Muscle of leg (tissue), 11 donors: ENCODE results near the gene ZNF486. TPM values are rescaled to one million over a fixed set of nuclear protein-coding genes. Genes with fewer than 3 reads are reported as not detected.
"Not testable (repeated sequence)": the region's sequence is repeated elsewhere in the genome, so short reads cannot be mapped to it uniquely, and the experiment has no call there.

Experiments
- DNase-seq: peaks from one replicate; pipeline ENCODE4 v3.0.0; 2013
- H3K27ac ChIP-seq: one replicate; pipeline ENCODE4 v1.5.1; 2013; ENCODE audit warnings: mild to moderate bottlenecking, low read length, control low read depth
- H3K27me3 ChIP-seq: one replicate; pipeline ENCODE4 v1.6.1; 2013; ENCODE audit warnings: low read length; ENCODE audit not compliant: control insufficient read depth, insufficient read depth
- H3K36me3 ChIP-seq: one replicate; pipeline ENCODE4 v1.6.1; 2013; ENCODE audit warnings: low read length; ENCODE audit not compliant: control insufficient read depth, insufficient read depth
- H3K4me1 ChIP-seq: one replicate; pipeline ENCODE4 v1.6.1; 2013; ENCODE audit warnings: low read length; ENCODE audit not compliant: control insufficient read depth, insufficient read depth
- H3K4me3 ChIP-seq: one replicate; pipeline ENCODE4 v1.5.1; 2013; ENCODE audit warnings: low read length, control low read depth
- H3K9me3 ChIP-seq: replicated peaks from 2 replicates; pipeline ENCODE4 v1.6.1; 2013; ENCODE audit warnings: low read depth, low read length; ENCODE audit not compliant: control insufficient read depth
- WGBS: methylation state at CpG from one replicate; pipeline ENCODE4 v1.1.5; 2013; ENCODE audit warnings: missing lambda C conversion rate; ENCODE audit not compliant: insufficient coverage; 5-methylcytosine and 5-hydroxymethylcytosine counted together
- polyA plus RNA-seq, 8 donors: library from polyadenylated mRNA; unstranded; fragments of 120-200 nt; gene quantifications; one replicate each; pipeline versions ENCODE4 v1.2.1 to v1.2.3, GENCODE V29; 2013; ENCODE audit warnings: inconsistent platforms in 1 of 8, low replicate concordance in 1 of 8; ENCODE audit not compliant: insufficient read length in 8 of 8, insufficient read depth in 1 of 8
- total RNA-seq: library from RNA; stranded (reverse); fragments of 120-200 nt; gene quantifications from one replicate; pipeline ENCODE4 v1.2.4, GENCODE V29; 2013

Gene ZNF486
- total and polyA plus RNA-seq, 9 donors, result 4.3 to 7.5 (median 5.3) TPM

DNA sequence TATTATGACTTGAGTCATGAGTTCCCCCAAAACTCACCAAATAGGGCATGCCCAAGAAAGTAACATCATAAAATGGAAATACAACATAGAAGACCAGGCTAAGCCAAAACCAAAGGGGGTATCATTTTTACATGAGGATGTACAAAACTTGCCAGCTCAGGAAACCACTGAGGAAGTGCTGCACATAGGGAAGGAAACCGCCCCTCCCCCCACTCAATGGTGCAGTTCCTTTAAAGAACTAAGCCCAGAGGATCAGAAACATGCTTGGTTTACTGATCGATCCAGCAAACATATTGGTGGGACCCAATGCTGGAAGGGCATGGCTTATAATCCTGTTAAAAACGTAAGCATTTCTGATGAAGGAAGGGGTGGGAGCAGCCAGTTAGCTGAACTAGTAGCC, 4.2 kb upstream of the ZNF486 start:
- peaks cover under 1% of the 10 kb centered on the region for H3K4me1 ChIP-seq
- no peak overlapping the region for H3K4me3 ChIP-seq
- no peaks in the 10 kb centered on the region for H3K9me3 ChIP-seq
- no peak for DNase-seq
- no CpG with 5 or more reads among the region's 3 CpGs for WGBS
- H3K27ac ChIP-seq, result no peak overlapping the region
- H3K36me3 ChIP-seq, result no peaks in the 10 kb centered on the region
- no peaks in the 10 kb centered on the region for H3K27me3 ChIP-seq

GRCh38 chr19:20164456-20164855, 2.6 kb upstream of the ZNF486 start:
- Histone ChIP-seq H3K27ac (no peak overlapping the region), H3K9me3 (no peaks in the 10 kb centered on the region), H3K4me3 (no peak overlapping the region), H3K36me3 (peaks cover 4% of the 10 kb centered on the region), H3K27me3 (no peaks in the 10 kb centered on the region), H3K4me1 (peaks cover 5% of the 10 kb centered on the region)
- WGBS, result no CpG with 5 or more reads among the region's 1 CpG
- no peak for DNase-seq

DNA sequence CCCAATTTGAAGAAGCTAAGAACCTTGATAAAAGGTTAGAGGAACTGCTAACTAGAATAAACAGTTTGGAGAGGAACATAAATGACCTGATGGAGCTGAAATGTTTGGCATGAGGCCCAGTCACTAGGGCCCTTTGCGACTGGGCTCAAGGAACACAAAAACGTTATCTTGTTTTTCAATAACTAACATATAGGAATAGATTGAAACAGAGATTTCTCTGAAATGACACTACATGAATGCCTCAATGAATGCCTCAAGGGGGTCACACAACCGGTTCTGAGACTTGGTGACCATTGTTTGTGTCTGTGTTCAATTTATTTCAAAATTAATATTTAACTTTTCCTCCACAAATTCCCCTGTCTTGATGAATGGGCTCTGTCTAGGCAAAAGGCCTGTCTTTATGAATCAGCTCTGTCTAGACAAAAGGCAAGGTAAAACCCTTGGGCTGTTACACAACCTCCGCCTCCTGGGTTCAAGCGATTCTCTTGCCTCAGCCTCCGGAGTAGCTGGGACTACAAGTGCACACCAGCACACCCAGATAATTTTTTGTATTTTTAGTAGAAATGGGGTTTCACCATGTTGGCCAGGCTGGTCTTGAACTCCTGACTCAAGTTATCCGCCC, 932 bp upstream of the ZNF486 start:
- no peak for DNase-seq
- H3K27ac ChIP-seq, result no peak overlapping the region
- WGBS, result no CpG with 5 or more reads among the region's 7 CpGs
- no peak overlapping the region for H3K4me3 ChIP-seq
- no peaks in the 10 kb centered on the region for H3K9me3 ChIP-seq
- peaks cover 5% of the 10 kb centered on the region for H3K4me1 ChIP-seq
- H3K27me3 ChIP-seq, result no peaks in the 10 kb centered on the region
- H3K36me3 ChIP-seq, result peaks cover 4% of the 10 kb centered on the region

DNA sequence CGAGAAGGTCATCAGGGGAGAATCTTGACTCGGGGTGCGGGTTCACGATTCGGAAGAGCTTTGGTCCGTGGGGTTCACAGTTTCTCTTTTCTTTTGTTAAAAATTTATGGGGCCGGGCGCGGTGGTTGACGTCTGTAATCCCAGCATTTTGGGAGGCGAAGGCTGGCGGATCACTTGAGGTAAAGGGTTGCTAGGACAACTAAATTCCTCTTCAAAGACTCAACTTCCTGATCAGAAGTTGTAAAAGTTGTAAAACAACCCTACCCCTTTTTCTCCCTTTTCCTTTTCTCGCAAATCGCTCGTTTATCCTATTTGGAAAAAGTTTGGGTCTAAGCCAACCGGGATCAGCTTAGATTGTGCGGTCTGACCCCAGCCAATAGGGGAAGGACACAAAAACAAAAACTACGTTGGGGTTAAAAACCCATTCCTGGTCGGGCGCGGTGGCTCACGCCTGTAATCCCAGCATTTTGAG, 673 bp downstream of the ZNF486 start:
- DNase-seq, result peak; percentile 47
- Histone ChIP-seq H3K36me3 (peaks cover 9% of the 10 kb centered on the region), H3K4me3 (peak overlapping the region; percentile 80), H3K4me1 (peaks cover 5% of the 10 kb centered on the region), H3K9me3 (no peaks in the 10 kb centered on the region), H3K27me3 (no peaks in the 10 kb centered on the region), H3K27ac (peak overlapping the region; percentile 97)
- WGBS, result 11% methylated on average over 9 of the region's 22 CpGs

- no peaks in the 10 kb centered on the region for H3K27me3 ChIP-seq
- peaks cover 9% of the 10 kb centered on the region for H3K36me3 ChIP-seq
- H3K9me3 ChIP-seq, result no peaks in the 10 kb centered on the region
- H3K4me1 ChIP-seq, result peaks cover 5% of the 10 kb centered on the region
- no peak overlapping the region for H3K27ac ChIP-seq
- H3K4me3 ChIP-seq, result no peak overlapping the region
- WGBS, result 83% methylated on average over 3 of the region's 3 CpGs
- no peak for DNase-seq
Observed at GRCh38 chr19:20171285-20171684, 4.3 kb downstream of the ZNF486 start.

DNA sequence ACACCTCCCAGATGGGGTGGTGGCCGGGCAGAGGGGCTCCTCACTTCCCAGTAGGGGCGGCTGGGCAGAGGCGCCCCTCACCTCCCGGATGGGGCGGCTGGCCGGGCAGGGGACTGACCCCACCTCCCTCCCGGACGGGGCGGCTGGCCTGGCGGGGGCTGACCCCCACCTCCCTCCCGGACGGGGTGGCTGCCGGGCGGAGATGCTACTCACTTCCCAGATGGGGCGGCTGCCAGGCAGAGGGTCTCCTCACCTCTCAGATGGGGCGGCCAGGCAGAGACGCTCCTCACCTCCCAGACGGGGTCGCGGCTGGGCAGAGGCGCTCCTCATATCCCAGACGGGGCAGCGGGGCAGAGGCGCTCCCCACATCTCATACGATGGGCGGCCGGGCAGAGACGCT, 8.8 kb downstream of the ZNF486 start:
- WGBS, result 86% methylated on average over 8 of the region's 28 CpGs
- H3K27ac ChIP-seq, H3K4me1 ChIP-seq, H3K4me3 ChIP-seq, H3K9me3 ChIP-seq, H3K27me3 ChIP-seq, H3K36me3 ChIP-seq, DNase-seq: not testable (repeated sequence)

DNA sequence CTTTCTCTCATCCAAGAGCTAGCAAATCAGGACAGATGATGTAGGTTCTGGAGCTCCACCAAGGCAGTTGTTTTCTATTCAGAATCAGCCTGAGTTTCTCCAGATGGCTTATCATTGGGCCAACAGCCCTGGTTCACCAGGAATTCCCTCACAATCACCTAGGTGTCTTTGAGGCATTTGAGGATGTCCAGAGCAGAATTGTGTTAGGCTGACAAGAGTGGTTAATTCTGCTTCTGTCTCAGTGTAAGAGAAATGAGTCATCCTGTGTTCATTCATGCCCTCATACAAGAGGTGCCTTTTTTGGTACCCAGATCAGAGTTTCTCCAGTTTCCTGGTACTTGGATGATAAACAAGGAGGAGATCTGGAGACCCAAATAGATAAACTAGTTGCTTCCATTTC, 12.9 kb downstream of the ZNF486 start:
- not testable (repeated sequence) for H3K27me3 ChIP-seq, DNase-seq

GRCh38 chr19:20182222-20182785, 15.3 kb downstream of the ZNF486 start:
- Histone ChIP-seq H3K27ac (no peak overlapping the region), H3K9me3 (no peaks in the 10 kb centered on the region), H3K4me3 (no peak overlapping the region), H3K36me3 (no peaks in the 10 kb centered on the region), H3K4me1 (no peaks in the 10 kb centered on the region), H3K27me3 (no peaks in the 10 kb centered on the region)
- no peak for DNase-seq

More for the DNA sequence above, 12.9 kb downstream of the ZNF486 start:
- not testable (repeated sequence) for H3K9me3 ChIP-seq, H3K4me3 ChIP-seq, H3K4me1 ChIP-seq, H3K36me3 ChIP-seq, H3K27ac ChIP-seq

- WGBS, result no CpG with 5 or more reads among the region's 4 CpGs
- peak; percentile 7 for DNase-seq
- Histone ChIP-seq H3K9me3 (peaks cover 2% of the 10 kb centered on the region), H3K27me3 (no peaks in the 10 kb centered on the region), H3K27ac (no peak overlapping the region), H3K36me3 (peaks cover 13% of the 10 kb centered on the region), H3K4me3 (no peak overlapping the region), H3K4me1 (no peaks in the 10 kb centered on the region)
Observed at GRCh38 chr19:20186174-20186573, 19.2 kb downstream of the ZNF486 start.

DNA sequence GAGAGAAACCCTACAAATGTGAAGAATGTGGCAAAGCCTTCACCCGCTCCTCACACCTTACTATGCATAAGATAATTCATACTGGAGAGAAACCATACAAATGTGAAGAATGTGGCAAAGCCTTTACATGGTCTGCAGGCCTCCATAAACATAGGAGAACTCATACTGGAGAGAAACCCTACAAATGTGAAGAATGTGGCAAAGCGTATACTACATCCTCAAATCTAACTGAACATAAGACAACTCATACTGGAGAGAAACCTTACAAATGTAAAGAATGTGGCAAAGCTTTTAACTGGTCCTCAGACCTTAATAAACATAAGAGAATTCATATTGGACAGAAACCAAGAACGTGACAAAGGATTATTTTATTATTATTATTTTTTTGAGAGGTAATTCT, 30.7 kb downstream of the ZNF486 start:
- peaks cover 14% of the 10 kb centered on the region for H3K36me3 ChIP-seq
- no peak overlapping the region for H3K4me3 ChIP-seq
- WGBS, result no CpG with 5 or more reads among the region's 3 CpGs
- H3K9me3 ChIP-seq, result peaks cover 23% of the 10 kb centered on the region
- H3K4me1 ChIP-seq, result no peaks in the 10 kb centered on the region
- H3K27ac ChIP-seq, result no peak overlapping the region
- no peaks in the 10 kb centered on the region for H3K27me3 ChIP-seq
- DNase-seq, result no peak

DNA sequence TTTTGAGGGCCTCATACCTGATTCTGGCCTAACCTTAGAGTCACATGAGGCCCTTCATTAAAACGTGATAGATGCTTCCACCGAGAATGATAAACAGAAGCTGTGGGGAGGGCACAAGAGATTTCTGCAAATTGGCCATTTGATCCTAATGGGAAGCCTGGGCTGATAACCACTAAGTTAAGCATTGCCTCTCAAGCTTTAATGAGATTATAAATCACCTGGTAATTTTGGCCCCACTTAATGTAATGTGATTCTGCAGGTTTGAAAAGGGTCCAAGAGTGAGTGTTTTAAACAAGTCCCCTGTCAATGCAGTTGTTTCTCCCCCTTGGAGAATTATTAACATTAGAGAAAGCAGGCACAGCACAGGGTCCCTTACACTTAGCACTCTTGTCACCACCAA, 42.0 kb downstream of the ZNF486 start:
- no peaks in the 10 kb centered on the region for H3K9me3 ChIP-seq
- H3K27ac ChIP-seq, result no peak overlapping the region
- no peak for DNase-seq
- no CpG with 5 or more reads among the region's 2 CpGs for WGBS
- H3K36me3 ChIP-seq, result no peaks in the 10 kb centered on the region
- H3K27me3 ChIP-seq, result no peaks in the 10 kb centered on the region
- H3K4me3 ChIP-seq, result no peak overlapping the region
- H3K4me1 ChIP-seq, result no peaks in the 10 kb centered on the region
